Ammon's horn (tissue), 1 donor: ENCODE measurements around the gene PSMD3.

ENCODE experiments used
- DNase-seq: peaks from one replicate; pipeline ENCODE4 v3.0.0-alpha.2; 2016; ENCODE audit warnings: low spot score

PSMD3 gene

DNA sequence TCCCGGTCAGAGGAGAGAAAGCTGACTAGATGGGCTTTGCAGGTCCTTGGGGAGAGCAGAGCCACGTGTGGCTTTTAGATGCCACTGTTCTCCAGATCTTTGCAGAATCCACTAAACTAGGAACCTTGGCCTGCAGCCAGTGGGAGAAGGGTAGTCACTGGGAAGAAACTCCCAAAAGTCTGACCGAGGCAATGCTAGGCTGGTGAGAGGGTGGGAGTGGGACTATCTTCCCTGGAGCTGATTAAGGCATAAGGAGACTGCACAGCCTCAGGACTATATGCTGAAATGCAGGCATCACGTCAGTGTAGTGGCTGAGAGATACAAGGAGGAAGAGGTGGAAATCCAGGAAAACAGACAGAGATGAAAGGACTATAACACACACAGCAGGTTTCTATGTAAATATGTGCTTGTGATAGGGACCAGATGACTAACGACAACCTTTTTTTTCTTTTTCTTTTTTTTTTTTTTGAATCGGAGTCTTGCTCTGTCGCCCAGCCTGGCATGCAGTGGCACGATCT lies 20.0 kb upstream of the PSMD3 start:
- no peak for DNase-seq

- no peak for DNase-seq
These were observed 17.9 kb upstream of the PSMD3 start, which contains the start of gene GSDMA for GRCh38 chr17:39962642-39963220. TSS of gene GSDMA (plus strand) at chr17:39963004. CDS start at chr17:39965688, 2,684 bp downstream.

DNA sequence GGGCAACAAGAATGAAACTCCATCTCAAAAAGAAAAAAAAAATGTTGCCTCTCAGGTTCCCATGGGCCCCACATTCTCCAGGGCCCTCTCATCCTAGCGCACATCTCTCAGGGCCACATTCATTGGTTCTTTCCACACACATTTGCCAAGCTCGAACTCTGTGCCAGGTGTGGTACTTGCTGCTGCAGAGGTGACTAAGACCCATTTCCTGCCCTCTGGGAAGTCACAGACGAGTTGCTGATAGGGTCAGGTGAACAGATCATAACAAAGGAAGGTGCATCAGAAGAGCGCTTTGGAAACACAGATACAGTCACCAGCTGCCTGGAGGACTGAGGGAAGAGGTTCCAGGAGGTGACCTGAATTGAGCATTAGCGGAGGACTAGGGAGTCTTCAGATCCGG lies 16.8 kb upstream of the PSMD3 start:
- no peak for DNase-seq

DNA sequence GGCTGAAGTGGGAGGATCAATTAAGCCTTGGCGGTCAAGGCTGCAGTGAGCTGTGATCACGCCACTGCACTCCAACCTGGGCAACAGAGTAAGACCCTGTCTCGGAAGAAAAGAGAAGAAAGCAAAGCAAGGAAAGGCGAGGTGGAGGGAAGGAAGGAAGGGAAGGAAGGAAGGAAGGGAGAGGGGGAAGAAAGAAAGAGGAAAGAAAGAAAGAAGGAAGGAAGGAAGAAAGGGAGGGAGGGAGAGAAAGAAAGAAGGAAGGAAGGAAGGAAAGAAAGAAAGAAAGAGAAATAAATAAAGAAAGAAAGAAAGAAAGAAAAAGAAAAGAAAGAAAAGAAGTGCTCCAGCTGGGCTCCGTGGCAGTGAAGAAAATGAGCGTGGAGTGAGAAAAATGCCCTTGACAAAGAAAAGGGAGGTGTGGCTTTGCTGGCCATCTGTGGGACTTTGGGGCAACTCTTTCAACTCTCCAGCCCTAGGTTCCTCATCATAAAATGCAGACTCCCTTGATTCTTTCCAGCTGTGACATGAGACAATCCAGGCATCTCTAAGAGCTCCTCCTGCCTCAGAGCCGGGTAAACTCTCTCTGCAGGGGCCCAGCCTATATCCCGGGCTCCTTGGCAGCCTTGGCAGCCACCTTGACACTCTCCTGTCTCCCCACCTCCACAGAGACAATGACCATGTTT lies 15.4 kb upstream of the PSMD3 start:
- no peak for DNase-seq

DNA sequence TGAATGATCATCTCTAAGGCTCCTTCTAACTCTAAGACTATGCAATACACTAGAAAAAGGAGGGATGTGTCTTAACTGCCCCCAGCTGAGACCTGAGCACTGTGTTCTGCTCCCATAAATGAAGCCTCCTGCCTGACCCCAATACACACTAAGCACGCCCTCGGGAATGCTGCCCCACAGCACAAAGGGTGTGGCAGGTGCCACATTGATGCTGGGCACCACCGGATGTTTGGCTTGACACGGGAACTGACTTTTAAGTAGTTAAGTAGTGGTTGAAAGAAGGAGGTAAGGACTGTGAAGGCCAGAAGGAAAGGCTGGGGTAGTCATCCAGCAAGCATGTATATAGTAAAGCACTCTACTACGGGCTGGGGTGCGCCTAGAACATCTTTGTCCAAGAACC lies 13.8 kb upstream of the PSMD3 start:
- no peak for DNase-seq

- DNase-seq = no peak
These were observed 11.8 kb upstream of the PSMD3 start for GRCh38 chr17:39968761-39969160.

DNA sequence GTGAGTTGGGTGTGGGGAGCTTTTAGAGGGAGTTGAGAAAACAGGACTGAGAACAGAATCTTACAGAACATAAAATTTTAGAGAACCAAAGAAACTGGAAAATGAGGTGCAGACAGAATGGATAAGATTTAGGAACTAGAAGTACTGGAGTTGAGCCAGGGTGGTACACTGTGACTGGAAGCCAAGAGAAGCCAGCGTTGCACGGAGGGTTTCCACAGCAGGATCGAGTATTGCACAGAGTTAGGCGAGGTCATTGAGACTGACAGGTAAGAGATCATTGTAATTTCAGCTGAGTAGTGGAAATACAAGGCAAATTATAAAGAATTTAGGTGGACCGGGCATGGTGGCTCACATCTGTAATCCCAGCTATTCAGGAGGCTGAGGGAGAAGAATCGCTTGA lies 11.2 kb upstream of the PSMD3 start:
- DNase-seq = no peak

DNA sequence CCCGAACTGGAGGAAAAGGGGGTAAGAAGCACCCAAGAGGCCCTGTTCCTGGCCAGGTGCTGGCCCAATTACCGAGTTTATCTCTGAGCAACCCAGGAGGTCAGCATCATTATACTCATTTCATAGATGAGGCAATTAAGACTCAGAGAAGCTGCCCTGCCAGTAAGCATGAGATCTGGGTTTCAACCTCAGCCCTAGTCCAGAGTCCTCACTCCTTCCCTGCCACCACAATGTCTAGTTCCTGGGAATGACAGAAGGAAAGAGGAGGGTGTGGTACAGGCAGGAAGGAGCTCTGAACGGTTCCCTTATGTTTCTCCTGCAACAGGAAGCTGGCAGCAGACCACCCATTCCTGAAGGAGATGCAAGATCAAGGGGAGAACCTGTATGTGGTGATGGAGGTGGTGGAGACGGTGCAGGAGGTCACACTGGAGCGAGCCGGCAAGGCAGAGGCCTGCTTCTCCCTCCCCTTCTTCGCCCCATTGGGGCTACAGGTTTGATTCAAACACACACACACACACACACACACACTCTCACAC lies 10.4 kb upstream of the PSMD3 start:
- DNase-seq = no peak

DNA sequence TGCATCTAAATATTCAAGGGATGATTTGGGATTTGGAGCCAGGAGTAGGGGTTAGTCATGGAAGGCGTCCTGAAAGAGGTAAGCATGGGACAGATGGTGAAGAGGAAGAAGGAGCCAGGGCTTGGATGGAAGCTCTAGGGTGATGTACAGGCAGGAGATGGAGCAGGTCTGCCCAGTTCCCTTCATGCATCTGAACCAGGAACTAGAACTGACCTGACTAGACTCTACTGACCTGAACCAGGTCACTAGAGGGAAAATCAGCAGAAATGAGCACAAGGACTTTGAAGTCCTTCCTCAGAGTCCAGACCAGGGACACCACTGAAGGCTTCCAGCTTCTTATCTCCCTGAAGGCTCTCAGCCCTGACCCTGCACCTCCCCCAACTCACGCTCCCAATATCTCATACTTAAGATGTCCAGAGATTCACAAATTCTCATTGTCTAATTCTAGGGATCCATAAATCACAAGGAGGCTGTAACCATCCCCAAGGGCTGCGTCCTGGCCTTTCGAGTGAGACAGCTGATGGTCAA lies 9.5 kb upstream of the PSMD3 start:
- no peak for DNase-seq

DNA sequence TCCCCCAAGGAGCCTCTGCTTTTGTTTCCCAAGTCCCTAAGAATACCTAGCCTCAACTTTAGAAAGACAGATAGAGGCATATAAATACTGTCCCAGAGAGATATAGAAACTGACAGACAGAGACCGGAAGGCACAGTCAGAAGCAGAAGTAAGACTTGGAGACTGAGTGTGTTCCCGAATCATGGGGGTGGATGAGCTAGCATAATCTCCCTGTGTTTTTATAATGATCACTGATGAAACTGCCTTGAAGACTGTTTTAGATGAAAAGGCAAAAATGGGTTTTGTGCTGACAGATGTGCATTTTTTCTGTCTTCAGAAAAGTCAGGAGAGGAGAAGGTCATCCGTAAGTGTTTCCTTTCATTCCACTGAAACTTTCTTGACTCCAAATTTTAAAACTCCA lies 8.3 kb upstream of the PSMD3 start:
- peak; percentile 58 for DNase-seq

DNA sequence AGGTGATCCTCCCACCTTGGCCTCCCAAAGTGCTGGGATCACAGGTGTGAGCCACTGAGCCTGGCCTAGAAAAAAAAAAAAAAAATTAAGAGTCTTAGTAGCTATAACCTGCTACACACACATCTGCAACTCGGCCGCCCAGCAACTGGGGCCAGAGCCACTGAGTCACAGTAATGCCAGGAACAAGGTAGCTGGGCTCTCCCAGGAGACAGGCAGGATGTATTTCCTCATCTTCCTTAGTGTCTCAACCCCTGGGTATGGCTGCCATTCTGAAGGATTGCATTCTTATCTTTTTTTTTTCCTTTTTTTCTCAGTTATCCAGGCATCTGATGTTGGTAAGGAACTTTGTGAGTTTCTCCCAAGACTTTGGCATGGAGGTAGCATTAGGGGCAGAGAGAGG lies 7.1 kb upstream of the PSMD3 start:
- DNase-seq = no peak

DNA sequence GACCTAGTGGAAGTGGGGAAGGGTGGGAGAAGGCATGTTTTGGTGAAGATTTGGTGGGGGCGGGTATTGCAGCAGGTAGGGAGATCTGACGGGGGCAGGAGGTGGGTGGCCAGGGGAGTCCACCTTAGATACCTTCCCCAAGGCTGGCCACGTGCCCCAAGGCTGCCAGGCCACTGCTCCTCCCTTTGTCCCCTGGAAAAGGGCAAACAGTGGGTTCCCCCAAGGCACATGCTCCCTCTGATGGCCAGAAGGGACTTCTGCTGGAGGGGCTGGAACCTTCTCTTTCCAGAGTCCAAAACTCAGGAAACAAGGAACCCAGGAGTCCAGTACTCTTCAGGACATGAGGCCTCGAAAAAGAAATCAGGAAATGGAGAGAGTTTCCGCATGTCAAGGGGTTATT lies 6.2 kb upstream of the PSMD3 start:
- DNase-seq = no peak

GRCh38 chr17:39975801-39976200 lies 4.8 kb upstream of the PSMD3 start:
- DNase-seq = no peak

DNA sequence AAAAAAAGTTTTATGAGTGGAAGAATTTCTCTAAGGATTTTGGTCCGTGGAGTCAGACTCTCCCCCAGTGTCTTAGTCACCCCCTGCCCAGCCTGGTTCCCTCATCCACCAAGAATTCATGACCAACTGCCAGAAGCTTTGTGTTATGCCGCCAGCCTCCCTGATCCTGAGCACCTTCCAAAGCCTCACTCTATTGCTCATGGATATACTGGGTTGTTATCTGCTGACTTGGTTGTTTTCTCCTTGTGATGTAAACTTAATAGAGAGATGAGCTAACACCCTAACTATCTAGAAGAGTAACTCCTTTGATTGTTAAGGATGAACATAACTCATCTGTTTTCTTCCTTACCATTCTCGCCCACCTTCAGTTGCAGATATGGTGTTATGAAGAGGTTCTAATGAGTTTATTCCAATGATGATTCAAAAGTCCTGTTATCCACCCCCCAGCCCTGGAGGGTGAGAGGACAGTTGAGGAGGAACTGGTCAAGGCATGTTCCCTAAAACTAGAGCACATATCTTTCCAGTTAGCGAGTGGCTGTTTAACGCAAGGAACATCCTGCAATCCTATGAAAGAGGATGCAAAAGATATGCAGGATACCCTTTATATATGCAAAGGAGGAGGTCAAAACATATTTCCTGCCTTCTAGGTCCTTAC lies 1.5 kb upstream of the PSMD3 start:
- DNase-seq = no peak

GRCh38 chr17:39979893-39980350 lies 685 bp upstream of the PSMD3 start:
- peak; percentile 31 for DNase-seq

- no peak for DNase-seq
These were observed 667 bp downstream of the PSMD3 start for GRCh38 chr17:39981207-39981741.

DNA sequence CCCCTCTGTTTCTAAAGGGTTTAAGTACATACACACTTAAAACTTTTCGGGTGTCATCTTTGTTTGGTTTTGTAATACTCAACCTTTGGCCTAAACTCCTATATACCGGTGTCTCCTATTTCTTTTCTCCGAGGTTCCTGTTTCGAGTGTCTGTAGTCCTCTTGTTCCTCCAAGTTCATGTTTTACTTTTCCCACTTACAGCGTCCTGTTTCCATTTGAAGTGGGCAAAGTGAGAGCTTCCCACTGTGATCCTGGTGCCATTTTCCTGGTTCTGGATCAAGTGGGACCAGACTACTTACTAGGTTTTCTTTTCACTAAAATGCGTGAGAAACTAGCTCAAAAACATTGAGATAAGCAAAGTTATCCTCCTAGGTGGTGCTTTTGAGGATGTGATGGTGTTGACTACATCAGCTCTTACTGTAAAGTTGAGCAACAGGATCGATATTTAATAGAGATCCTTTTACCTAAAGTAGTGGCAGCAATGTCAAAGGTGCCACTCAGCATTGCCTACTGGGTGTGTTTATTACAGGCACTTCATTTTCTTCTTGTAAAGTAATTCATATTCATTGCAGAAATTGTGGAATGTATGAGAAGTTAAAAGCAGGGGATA lies 1.3 kb downstream of the PSMD3 start:
- DNase-seq = no peak

- DNase-seq = no peak
These were observed 7.7 kb downstream of the PSMD3 start for GRCh38 chr17:39988206-39988810.

DNA sequence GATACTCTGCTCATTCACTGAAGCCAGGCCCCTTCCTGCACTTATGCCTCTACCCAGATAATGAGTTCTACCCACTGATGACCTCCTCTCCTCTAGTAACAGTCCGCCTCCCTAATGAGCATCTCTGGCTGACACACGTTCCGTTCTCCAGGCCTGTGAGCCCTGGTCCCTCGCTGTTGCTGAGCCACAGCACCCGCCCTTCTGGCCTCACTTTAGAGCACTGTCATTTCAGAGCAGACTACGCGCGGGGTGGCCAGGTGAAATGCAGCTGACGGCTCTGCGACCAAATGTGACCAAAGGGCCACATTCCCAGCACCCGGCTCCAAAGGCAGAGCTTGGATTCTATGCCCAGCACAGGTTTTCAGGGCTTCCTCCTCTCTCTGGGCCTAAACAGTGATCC lies 13.8 kb downstream of the PSMD3 start:
- DNase-seq = no peak

GRCh38 chr17:39995438-39995837 lies 14.8 kb downstream of the PSMD3 start:
- DNase-seq = no peak

DNA sequence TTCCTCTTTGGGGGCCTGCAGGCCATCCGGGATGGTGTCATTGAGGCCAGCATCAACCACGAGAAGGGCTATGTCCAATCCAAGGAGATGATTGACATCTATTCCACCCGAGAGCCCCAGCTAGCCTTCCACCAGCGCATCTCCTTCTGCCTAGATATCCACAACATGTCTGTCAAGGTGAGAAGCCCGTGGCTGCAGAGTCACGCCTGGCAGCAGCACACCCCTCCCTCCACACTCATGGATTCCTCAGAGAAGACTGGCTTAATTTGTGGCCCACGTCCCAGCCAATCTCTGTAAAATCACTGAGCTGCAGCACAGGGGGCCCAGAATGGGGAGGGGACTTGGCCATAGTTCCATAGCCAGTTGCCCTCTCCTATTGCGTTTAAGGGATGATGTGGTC lies 15.6 kb downstream of the PSMD3 start:
- DNase-seq = no peak

GRCh38 chr17:39996800-39997199 lies 16.2 kb downstream of the PSMD3 start:
- no peak for DNase-seq
